Endothelial cell of umbilical vein (primary cell): ENCODE data around the gene ENPEP. TPM values are rescaled to one million over a fixed set of nuclear protein-coding genes. Genes with fewer than 3 reads are reported as not detected.

Experiments used
- BruUV-seq: library from RNA; stranded (reverse); fragments of 400-500 nt; replicated peaks from 2 replicates; lab custom pipeline; 2021; lab: Mats Ljungman, UMichigan
- CTCF ChIA-PET: fragments of 300-600, 350-600 bp; sonication (Branson Sonifier 250); formaldehyde crosslinking; loops from one replicate; lab custom pipeline; 2021; ENCODE audit warnings: antibody characterized with exemption, inconsistent platforms; lab: Charles Lee
- POLR2A ChIA-PET: fragments of 300-600, 350-600 bp; sonication (Branson Sonifier 250); formaldehyde crosslinking; loops from one replicate; lab custom pipeline; 2021; ENCODE audit warnings: antibody characterized with exemption, inconsistent platforms; lab: Charles Lee
- DNase-seq: peaks from one replicate; pipeline ENCODE4 v3.0.0-alpha.2; 2011; ENCODE audit warnings: low read depth, low spot score
- FAIRE-seq: peaks from 2 replicates; lab custom pipeline; 2011; peaks lifted over from hg19 to GRCh38; lab: Jason Lieb, UNC
- H2AFZ ChIP-seq: 2 replicates; pipeline ENCODE4 v1.6.0; 2012; ENCODE audit warnings: low read depth, low read length, control low read depth, inconsistent platforms
- H3K27ac ChIP-seq: 2 replicates; pipeline ENCODE4 v1.5.1; 2011; ENCODE audit warnings: low read depth, mild to moderate bottlenecking, control low read depth, low read length, moderate library complexity; ENCODE audit not compliant: insufficient read depth
- H3K27me3 ChIP-seq, 2 experiments: 2 replicates each; pipeline versions ENCODE4 v1.6.0 to v1.6.1; 2011; ENCODE audit warnings: low read length in 2 of 2, mixed read lengths in 1 of 2; ENCODE audit not compliant: control insufficient read depth in 2 of 2, insufficient read depth in 2 of 2
- H3K36me3 ChIP-seq, 2 experiments: 2 replicates in 1 of 2; 3 replicates in 1 of 2; pipeline ENCODE4 v1.5.1; 2011; ENCODE audit warnings: low read length in 2 of 2, mild to moderate bottlenecking in 1 of 2, moderate library complexity in 1 of 2; ENCODE audit not compliant: control insufficient read depth in 2 of 2, insufficient read depth in 2 of 2; ENCODE audit errors: extremely low read depth in 1 of 2
- H3K4me1 ChIP-seq: 3 replicates; pipeline ENCODE4 v1.5.1; 2011; ENCODE audit warnings: mild to moderate bottlenecking, low read length; ENCODE audit not compliant: control insufficient read depth, insufficient read depth; ENCODE audit errors: extremely low read depth
- H3K4me2 ChIP-seq: 2 replicates; pipeline ENCODE4 v1.6.1; 2011; ENCODE audit warnings: low read length, control low read depth, mixed read lengths; ENCODE audit not compliant: insufficient read depth
- H3K4me3 ChIP-seq, 3 experiments: fragments of 200-600 bp in 1 of 3; sonication (generic), shearing (Covaris generic) in 1 of 3; replicated peaks in 1 of 3; 2 replicates each; pipeline ENCODE4 v1.5.1; 2011 to 2016; ENCODE audit warnings: control low read depth in 3 of 3, low read length in 3 of 3, mild to moderate bottlenecking in 2 of 3, inconsistent platforms in 1 of 3, low read depth in 1 of 3, moderate library complexity in 1 of 3; ENCODE audit not compliant: insufficient read depth in 1 of 3
- H3K79me2 ChIP-seq: 2 replicates; pipeline ENCODE4 v1.6.0; 2012; ENCODE audit warnings: low read length, inconsistent platforms; ENCODE audit not compliant: control insufficient read depth, insufficient read depth
- H3K9ac ChIP-seq: replicated peaks from 2 replicates; pipeline ENCODE3; 2011; ENCODE audit warnings: low read length, control low read depth; ENCODE audit not compliant: insufficient read depth; ENCODE audit errors: extremely low read depth
- H3K9me1 ChIP-seq: replicated peaks from 3 replicates; pipeline ENCODE4 v1.6.0; 2011; ENCODE audit warnings: mild to moderate bottlenecking, low read length; ENCODE audit not compliant: control insufficient read depth, insufficient read depth; ENCODE audit errors: extremely low read depth
- H3K9me3 ChIP-seq: replicated peaks from 2 replicates; pipeline ENCODE4 v1.5.1; 2012; ENCODE audit warnings: low read length, inconsistent platforms; ENCODE audit not compliant: control insufficient read depth, insufficient read depth
- H4K20me1 ChIP-seq: replicated peaks from 2 replicates; pipeline ENCODE3; 2011; ENCODE audit warnings: mild to moderate bottlenecking, low read length; ENCODE audit not compliant: control insufficient read depth, insufficient read depth; ENCODE audit errors: extremely low read depth
- FOS ChIP-seq: IDR thresholded peaks from 2 replicates; pipeline ENCODE4 v1.6.1; 2011; ENCODE audit warnings: mild to moderate bottlenecking, low read length, moderate library complexity, borderline replicate concordance; ENCODE audit not compliant: insufficient read depth
- GATA2 ChIP-seq: IDR thresholded peaks from 2 replicates; pipeline ENCODE4 v1.7.0; 2011; ENCODE audit warnings: low read depth, mild to moderate bottlenecking, moderate library complexity, mixed read lengths, low read length; ENCODE audit not compliant: insufficient read length, insufficient read depth
- JUN ChIP-seq: IDR thresholded peaks from 2 replicates; pipeline ENCODE4 v1.6.1; 2011; ENCODE audit warnings: borderline replicate concordance, low read depth; ENCODE audit not compliant: insufficient read length, insufficient read depth
- MYC ChIP-seq: IDR thresholded peaks from one replicate; pipeline ENCODE4 v1.6.1; 2011; ENCODE audit warnings: mild to moderate bottlenecking, low read depth, low read length
- POLR2AphosphoS5 ChIP-seq: IDR thresholded peaks from 2 replicates; pipeline ENCODE4 v1.6.1; 2012; ENCODE audit warnings: low read depth, mild to moderate bottlenecking, control low read depth, low read length, moderate library complexity; ENCODE audit not compliant: insufficient read depth
- dilution Hi-C: fragments of 300-500 bp; cut with MboI; formaldehyde crosslinking; loops from one replicate; pipeline ENCODE4 v1.15.0; 2019; ENCODE audit warnings: low sequenced_read_pairs; ENCODE audit not compliant: extremely low pct_ligation_motif_present
- intact Hi-C: fragments of 100-400 bp; cut with micrococcal nuclease; formaldehyde crosslinking; loops from one replicate; pipeline ENCODE4 v1.10.0; 2022
- polyA plus RNA-seq, 4 experiments: library from polyadenylated mRNA; depleted of rRNA in 3 of 4; stranded (reverse) in 3 of 4; unstranded in 1 of 4; fragments of >200 nt; gene quantifications; 2 replicates each; pipeline versions ENCODE4 v1.2.1 to v1.2.3, GENCODE V29; 2011 to 2012; ENCODE audit warnings: missing spikeins in 1 of 4
- total RNA-seq: library from RNA; stranded (reverse); gene quantifications from 2 replicates; pipeline ENCODE4 v1.2.3, GENCODE V29; 2021
- TF ChIP-seq, protein P1 (sequence below), 2 donors: IDR thresholded peaks; 1 replicate in 1 of 2; 2 replicates in 1 of 2; pipeline ENCODE4 v1.5.1; 2011; ENCODE audit warnings: low read length in 2 of 2, mild to moderate bottlenecking in 2 of 2, moderate library complexity in 2 of 2, control low read depth in 1 of 2, inconsistent platforms in 1 of 2, low read depth in 1 of 2; ENCODE audit not compliant: insufficient read depth in 1 of 2; ENCODE audit errors: extremely low read depth in 1 of 2
- TF ChIP-seq, protein P2 (sequence below): IDR thresholded peaks from 2 replicates; pipeline ENCODE4 v1.6.1; 2011; ENCODE audit not compliant: insufficient read depth, insufficient read length

The ENPEP gene
- total and polyA plus RNA-seq, 2 donors (not counting 3 experiments of a cell fraction or from before 2014, with no cell fraction given) = not detected

DNA sequence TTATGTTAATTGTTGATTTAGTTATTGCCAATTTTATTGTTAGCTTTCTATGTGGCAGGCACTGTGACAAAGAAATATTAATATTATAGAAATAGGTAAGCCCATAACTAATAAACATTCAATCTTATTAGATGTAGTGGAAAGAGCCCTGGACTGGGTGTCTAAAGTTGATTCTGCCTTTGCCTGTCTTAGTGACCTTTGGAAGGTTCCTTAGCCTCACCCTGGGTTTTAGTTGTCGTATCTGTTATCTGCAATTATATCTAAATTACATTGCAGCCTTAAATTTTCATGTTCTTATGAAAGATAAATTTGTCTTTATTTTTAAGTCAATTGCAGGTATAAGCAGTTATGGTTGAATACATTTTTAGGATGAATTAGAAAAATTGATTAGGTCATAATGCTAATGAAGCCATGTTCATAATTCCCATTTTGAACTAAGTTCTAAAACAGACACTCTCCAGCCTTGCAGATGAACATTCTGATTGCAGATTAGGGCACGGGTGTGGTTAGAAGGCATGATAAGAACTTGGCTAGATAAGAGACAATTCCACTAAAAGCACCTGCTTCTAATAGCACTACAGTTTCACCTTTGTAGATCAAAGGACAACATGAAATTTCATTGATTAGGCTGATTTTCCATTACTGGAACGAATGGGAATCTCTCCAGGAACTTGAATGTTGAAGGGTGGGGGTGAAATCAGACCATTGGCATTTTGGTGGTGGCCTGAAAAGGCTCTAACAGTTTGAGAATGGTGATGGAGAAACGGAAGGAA is 17.3 kb upstream of the ENPEP start:
- no peaks in the 10 kb centered on the region for H3K9me3 ChIP-seq
- no peak overlapping the region for H3K4me3 ChIP-seq
- FAIRE-seq (no peak), DNase-seq (no peak)
- H3K4me2 ChIP-seq = no peak overlapping the region
- no peaks in the 10 kb centered on the region for H3K4me1 ChIP-seq
- no peaks in the 10 kb centered on the region for H3K79me2 ChIP-seq
- POLR2A ChIA-PET = no interaction called here
- intact Hi-C loops = no loop called here
- TF ChIP-seq JUN = no peak
- TF ChIP-seq GATA2 = no peak
- no peak for TF ChIP-seq FOS
- TF ChIP-seq, protein P1, sequence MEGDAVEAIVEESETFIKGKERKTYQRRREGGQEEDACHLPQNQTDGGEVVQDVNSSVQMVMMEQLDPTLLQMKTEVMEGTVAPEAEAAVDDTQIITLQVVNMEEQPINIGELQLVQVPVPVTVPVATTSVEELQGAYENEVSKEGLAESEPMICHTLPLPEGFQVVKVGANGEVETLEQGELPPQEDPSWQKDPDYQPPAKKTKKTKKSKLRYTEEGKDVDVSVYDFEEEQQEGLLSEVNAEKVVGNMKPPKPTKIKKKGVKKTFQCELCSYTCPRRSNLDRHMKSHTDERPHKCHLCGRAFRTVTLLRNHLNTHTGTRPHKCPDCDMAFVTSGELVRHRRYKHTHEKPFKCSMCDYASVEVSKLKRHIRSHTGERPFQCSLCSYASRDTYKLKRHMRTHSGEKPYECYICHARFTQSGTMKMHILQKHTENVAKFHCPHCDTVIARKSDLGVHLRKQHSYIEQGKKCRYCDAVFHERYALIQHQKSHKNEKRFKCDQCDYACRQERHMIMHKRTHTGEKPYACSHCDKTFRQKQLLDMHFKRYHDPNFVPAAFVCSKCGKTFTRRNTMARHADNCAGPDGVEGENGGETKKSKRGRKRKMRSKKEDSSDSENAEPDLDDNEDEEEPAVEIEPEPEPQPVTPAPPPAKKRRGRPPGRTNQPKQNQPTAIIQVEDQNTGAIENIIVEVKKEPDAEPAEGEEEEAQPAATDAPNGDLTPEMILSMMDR (IDR thresholded peaks at IDR 0.05; ENCODE audit: extremely low read depth in 1 of 2, insufficient read depth in 1 of 2, low read depth in 1 of 2, low read length in 2 of 2) = no peak
- TF ChIP-seq POLR2AphosphoS5 = no peak
- TF ChIP-seq MYC = no peak
- TF ChIP-seq, protein P2, sequence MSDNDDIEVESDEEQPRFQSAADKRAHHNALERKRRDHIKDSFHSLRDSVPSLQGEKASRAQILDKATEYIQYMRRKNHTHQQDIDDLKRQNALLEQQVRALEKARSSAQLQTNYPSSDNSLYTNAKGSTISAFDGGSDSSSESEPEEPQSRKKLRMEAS = no peak
- no peak overlapping the region for H3K27ac ChIP-seq
- no peaks in the 10 kb centered on the region for H3K9me1 ChIP-seq
- BruUV-seq = no TSS peak
- H3K9ac ChIP-seq = no peak overlapping the region
- CTCF ChIA-PET = no interaction called here
- no peak overlapping the region for H2AFZ ChIP-seq
- no peaks in the 10 kb centered on the region for H3K36me3 ChIP-seq
- dilution Hi-C loops = no loop called here
- H4K20me1 ChIP-seq = no peaks in the 10 kb centered on the region
- peaks cover 0 to 11% of the 10 kb centered on the region in 2 experiments for H3K27me3 ChIP-seq
